ENCODE measurements around the gene ANKRD33B.

GRCh38 chr5:10628601-10629000 lies 64.7 kb downstream of the ANKRD33B start:
- TF ChIP-seq CTCF (IDR thresholded peaks at IDR 0.05) = no peak
- no peak for TF ChIP-seq POLR2A (IDR thresholded peaks at IDR 0.05)

All from vagina (tissue), 2 donors.